CD4-positive, alpha-beta T cell treated with Interleukin-1 beta for 1 hour (primary cell): ENCODE measurements around the gene RBSN.
"Not testable (repeated sequence)": the region's sequence is repeated elsewhere in the genome, so short reads cannot be mapped to it uniquely, and the experiment has no call there.

Experiments used
- DNase-seq, 2 donors: peaks; one replicate each; pipeline ENCODE4 v3.0.0-alpha.2; 2020 to 2022

RBSN gene

DNA sequence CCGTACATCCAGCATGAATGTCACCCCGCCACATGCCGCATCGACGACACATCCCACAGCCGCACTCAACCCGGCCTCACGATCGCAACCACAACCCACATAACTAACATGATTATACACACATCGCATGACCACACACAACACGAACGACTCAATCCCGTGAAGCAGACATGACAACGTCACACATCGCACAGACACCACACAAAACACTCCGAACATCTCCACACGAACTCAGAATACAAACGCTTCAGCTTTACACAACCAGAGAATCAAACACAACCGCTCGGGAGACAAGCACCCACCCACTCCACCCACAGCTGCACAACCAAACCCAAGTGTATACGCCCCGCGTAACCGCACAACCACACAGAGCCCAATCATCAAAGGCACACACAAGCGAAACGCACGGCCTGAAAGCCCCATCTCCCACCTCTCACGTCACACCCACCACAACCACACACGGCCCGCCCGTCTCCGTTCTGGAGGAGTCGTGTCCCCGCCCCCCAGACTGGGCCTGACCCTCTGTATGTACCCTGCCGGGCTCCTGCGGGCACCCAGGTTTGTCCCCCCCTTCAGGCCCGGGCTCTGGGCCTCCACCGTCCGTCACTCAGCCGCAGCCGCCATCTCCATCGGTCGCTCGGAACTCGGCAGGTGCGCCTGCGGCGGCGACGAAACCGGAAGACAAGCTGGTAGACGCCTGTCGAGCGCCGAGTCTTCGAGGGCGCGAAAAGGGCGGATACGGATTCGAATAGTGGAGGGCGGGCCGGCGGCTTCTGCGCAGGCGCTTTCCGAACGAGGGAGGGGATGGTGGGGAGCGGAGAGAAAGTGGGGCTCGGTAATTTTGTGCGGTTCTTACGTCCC lies at the start of gene RBSN:
RBSN (minus strand) TSS at position 646 of the 861 bp plus-strand sequence. CDS start 3,028 bp downstream, outside the sequence.
- peak; percentile 96 to 97 for DNase-seq

DNA sequence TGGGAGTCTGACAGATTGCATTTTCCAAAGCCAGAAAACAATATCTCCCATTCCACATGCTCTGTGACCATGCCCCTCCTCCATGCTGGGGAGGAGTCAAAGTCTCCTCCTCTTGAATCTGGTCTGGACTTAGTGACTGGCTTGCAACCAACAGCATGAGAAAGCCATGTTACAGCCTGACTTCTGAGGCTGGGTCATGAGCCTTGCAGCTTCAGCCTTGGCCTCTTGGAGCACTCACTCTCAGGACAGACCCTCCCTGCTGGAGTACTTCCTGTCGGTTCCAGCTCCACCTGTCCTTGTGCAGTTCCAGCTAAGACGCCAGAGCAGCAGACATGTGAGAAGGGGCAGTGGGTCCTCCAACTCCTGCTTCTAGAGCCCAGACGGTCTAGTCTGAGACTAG lies 49.7 kb upstream of the RBSN start:
- DNase-seq = no peak

DNA sequence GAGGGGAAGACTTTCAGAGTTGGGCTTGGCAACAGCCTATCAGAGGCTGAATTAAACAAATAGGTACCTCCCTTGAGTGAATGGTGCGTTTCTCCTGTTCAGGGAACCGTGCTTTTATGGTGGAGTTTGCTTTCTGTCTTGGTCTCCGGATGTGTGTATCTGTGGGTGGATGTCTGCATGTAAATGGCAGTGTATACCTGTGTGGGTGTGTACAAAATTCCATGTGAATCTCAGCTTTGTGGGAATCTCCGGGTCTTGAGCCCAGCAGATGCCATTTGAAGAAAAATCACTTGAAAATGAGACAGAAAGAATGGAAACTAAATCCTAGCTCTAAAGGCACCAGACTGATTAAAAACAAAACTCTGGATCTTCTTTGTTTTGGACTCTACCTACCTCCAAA lies 37.9 kb upstream of the RBSN start:
- DNase-seq = not testable (repeated sequence)

DNA sequence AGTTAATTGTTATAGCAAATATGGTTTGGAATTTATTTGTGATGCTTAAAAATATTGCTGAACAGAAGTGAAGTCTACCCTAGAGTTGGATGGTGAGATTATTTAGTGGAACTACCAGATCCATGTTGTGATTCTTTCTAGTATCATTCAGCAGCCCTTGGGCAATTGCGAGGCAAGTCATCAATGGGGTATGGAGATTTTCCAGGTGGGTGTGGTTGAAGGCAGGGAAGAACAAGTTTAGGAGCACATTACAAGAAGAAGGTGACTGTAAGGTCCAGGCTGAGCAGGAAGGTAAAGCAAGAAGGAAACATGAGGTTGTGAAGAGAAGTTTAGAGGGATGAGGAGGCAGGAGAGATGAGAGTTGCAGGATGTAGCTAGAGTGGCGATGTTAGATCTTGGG lies 36.0 kb upstream of the RBSN start:
- not testable (repeated sequence) for DNase-seq

DNA sequence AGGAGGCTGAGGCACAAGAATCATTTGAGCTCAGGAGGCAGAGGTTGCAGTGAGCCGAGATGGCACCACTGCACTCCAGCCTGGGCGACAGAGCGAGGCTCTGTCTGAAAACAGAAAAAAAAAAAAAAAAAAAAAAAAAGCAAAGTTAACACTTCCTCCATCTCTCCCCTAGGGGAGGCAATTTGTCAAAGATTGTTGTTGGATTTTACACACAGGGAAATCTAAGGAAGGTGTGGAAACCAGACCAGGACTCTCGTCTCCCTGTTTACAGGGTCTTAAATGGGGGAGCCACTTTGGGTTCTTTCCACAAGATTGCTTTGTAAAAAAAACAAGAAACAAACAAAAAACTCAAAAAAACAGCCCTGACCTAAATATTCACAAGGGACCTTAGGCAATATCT lies 29.5 kb upstream of the RBSN start:
- not testable (repeated sequence) for DNase-seq

DNA sequence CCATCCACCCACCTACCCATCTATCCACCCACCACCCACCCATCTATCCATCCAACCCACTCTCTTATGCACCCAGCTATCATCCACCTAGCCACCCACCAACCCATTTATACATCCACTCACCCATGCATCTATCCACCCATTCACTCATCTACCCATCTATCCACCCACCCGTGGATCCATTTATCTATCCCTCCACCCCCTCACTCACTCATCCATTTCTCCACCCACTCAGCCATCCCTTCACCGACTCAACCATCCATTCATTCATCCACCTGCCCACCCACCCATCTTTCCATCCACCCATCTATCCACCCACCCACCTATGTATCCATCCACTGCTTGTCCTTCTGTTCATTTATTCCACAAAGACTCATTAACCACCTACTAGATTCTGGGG lies 28.0 kb upstream of the RBSN start:
- DNase-seq = not testable (repeated sequence)

DNA sequence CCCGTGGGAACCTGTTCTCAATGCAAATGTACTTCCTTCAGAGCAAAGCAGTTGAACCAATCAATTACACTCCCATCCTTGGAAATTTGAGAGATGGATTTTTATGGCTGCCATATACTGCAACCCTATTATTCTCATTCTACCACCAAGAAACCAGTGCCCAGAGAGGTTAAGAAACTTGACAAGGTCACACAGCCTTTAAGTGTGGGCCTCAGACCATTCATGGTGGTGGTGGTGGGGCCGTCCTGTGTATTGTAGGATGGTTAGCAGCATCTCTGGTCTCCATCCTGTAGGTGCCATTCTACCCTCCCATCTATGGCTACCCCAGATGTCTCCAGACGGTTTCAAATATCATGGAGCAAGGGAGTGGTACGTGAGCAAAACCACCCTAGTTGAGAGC lies 23.4 kb upstream of the RBSN start:
- no peak for DNase-seq

DNA sequence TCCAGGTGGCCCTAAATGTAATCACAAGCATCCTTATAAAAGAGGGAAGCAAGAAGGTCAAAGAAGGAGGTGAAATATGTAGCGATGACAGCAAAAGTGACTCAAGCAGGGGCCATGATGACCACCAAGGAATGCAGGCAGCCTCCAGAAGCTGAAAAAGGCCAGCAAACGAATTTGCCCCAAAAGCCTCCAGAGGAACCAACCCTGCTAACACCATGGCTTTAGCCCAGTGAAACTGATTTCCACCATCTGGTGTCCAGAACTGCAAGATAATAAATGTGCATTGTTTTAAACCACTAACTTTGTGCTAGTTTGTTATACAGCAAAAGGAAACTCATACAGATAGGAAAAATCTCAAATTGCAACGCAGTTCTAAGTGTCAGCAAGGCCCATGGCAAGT lies 23.0 kb upstream of the RBSN start:
- no peak for DNase-seq

DNA sequence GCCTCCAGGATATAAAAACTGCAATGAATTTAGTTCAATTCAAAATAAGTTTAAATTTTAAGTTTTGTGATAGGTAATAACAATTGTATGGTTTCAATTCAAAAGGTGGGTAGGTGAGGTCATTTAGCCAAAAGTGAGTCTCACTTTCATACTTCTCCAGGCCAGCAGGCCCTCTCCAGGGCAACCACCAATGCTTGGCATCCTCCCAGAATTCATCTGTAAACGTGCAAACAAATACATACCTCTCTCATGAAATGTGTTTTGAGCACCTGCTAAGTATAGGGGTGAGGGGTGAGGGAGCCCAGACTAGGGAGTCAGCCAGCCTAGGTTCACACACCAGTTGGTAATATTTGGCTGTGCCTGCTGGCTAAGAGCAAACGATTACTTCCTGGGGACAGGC lies 22.0 kb upstream of the RBSN start:
- DNase-seq = no peak

DNA sequence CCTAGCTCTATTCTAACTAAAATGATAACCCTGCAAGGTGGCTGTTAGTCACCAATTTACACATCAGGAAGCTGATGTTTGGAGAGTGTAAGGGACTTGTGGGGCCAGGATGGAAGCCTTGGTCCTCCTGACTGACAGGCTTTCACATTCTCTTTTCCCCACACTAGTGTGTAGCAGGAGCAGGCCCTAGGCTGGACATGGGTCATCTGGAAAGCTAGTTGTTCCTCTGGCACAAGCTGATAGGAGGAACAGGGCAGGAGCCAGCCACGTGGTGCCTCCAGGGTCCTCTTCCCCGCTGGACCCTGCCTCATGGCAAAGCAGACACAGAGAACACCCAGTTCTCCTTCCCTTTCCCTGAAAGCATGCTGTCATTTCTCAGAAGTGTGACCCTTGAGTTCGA lies 18.1 kb upstream of the RBSN start:
- DNase-seq = no peak

DNA sequence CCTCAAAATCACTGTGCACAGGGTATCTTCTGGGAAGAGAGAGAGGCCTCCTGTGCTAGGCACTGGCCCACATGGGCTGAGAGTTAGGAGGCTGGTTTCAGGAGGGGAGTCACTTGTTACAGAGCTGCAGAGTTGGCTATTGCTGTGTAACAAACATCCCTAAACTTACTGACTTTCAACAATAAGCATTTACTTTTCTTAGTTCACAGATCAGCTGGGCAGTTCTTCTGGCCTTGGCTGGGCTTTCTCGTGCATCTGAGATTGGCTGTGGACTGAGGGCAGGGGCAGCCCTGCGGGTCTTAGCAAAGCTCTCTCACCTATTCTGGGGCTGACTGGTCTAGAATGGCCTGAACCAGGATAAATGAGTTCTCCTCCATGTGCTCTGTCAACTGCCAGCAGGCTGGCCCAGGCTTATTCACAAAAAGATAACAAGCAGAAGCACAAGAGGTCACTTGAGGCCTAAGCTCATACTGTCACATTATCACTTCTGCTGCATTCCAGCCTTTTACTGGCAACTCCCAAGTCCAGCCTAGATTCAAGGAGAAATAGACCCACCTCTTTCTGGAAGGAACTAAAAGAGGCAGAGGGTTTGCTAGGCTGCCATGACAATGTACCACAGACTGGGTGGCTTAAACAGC lies 17.2 kb upstream of the RBSN start:
- DNase-seq = no peak

DNA sequence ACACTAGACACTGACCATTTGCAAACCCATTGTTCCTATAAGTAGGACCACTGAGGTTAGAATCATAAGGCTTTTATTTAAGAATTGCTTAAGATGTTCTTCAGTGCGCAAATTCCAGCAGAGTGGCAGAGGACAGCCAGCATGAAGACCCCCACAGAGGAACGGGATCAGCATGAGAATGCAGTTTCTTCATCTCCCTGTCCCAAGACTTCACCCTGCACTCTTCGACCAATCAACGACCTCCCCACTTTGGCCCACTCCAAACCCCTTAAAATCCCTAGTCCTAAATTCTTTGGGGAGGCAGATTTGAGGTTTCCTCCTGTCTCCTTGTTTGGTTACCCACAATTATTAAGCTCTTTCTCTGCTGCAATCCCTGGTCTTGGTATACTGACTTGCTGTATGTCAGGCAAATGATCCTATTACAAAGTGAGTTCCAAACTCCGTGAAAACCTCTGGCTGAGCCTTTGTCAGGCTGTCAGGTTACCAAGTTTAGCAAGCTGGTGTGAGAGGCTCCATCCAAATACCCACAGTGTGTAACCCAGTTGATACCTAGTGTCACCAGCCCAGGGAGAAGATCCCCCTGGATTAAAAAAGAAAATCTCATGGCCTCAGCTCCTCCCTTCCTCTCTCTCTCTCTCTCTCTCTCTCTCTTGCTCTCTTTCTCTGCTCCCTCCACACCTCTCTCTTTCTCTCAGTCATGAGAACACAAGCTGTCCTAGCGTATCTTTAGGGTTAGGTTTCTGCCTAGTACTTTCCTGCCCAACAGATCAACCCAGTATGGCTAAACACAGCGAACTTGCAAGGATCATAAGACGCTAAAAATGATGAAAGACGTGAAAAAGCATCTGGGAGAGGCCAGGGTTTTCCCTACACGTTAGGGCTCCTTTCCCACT lies 15.8 kb upstream of the RBSN start:
- no peak for DNase-seq

DNA sequence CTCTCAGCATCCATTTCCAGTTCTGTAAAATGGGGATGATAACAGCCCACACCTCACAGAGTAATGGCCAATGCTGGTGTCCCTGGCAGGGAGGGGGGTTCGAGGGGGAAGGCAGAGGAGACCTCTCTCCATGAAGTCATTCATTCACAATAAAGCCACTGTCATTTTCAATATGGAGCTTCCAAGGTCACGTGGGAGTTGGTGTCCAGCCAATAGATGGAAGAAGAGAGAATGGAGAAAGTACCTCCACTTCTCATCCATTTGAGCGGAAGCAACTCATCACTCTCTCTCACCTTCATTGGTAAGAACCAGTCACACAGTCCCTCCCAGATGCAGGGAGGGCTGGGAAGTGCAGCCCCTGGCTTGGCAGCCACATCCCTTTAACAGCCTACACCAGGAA lies 14.9 kb upstream of the RBSN start:
- DNase-seq = no peak

DNA sequence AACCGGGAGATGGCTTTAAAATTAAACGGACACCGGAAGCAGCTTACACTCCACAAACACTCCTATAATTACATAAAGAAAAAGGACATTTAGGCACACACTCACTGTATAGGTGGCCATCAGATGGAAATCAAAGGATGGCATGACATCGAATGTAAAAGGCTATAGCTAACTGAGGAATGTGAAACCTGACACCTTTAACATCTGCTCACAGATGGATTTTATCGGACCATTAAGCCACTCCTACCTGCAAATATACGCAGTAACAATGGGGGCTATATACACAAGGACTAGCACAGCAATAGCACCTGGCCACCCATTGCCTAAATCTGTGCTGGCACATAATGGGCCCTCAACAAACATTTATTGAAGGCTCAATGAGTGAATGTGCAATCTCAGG lies 14.5 kb upstream of the RBSN start:
- DNase-seq = no peak

DNA sequence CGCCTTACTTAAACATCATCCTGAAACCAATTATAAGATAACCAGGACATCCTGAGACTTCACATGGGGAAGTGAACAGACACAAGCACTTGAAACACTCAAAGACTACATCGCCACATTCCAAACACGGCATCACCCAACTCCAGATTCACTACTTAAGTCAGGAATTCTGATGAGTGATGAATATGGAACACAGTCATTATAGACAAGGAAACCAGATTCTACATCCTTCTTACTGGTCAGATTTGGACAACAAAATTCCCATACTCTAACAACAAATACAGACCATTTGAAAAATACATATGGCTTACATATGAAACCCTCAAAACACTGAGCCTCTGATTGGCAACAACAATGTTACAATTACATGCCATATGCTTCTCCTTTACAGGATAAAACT lies 13.1 kb upstream of the RBSN start:
- no peak for DNase-seq

DNA sequence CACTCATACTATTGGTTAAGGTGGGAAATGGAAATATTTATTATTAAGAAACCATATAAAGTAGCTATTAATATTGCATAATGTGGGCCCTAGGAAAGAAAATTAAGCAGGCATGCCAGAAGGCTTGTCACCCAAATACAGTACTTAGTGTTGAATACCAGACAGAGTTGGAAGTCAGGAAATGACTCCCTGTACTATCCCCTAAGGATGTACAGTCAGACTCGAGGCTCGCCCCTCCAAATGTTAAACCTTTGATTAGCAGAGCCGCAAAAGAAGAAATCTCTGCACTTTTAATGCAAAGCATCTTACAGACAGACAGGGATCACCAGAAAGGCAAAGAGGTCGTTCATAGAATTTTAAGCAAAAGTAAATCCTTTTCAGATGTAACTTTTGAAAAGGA lies 11.3 kb upstream of the RBSN start:
- DNase-seq = no peak

DNA sequence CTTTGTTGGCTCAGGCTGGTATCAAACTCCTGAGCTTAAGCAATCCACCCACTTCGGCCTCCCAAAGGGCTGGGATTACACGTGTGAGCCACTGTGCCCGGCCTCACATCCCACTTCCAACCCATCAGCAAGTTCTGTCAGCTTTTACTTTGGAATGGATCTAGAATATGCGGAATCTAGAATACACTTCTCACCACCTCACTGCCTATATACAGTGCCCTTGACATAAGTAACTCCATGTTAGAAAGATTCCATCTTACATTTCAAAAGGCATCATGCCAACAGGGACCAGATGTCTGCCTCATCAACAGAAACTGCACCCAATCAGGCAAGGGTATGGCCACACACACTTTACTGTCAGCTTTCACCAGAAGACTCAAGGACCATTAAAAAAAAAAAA lies 9.9 kb upstream of the RBSN start:
- DNase-seq = no peak

DNA sequence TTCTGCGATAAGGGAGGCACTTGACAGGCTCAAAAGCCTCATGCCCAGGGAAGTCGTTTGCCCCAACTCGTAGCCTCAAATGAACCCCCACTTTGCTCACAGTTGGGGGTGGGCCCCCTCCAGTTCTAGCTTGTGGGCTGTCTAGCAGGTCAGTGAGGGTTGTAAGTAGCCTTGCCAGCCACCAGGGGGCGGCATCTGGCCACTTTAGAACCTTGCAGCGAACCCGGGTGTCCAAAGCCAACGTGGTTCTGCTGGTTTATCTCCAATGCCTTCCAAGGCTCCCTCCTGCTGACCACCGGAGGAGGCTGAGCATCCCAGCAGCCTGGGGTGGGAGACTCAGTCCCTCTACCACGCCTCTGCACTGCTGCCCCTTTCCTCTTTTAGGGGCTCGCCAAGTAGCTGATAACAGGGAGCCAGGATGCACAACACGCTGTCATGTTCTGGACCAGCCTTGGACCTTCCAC lies 9.2 kb upstream of the RBSN start:
- DNase-seq = peak; percentile 75

DNA sequence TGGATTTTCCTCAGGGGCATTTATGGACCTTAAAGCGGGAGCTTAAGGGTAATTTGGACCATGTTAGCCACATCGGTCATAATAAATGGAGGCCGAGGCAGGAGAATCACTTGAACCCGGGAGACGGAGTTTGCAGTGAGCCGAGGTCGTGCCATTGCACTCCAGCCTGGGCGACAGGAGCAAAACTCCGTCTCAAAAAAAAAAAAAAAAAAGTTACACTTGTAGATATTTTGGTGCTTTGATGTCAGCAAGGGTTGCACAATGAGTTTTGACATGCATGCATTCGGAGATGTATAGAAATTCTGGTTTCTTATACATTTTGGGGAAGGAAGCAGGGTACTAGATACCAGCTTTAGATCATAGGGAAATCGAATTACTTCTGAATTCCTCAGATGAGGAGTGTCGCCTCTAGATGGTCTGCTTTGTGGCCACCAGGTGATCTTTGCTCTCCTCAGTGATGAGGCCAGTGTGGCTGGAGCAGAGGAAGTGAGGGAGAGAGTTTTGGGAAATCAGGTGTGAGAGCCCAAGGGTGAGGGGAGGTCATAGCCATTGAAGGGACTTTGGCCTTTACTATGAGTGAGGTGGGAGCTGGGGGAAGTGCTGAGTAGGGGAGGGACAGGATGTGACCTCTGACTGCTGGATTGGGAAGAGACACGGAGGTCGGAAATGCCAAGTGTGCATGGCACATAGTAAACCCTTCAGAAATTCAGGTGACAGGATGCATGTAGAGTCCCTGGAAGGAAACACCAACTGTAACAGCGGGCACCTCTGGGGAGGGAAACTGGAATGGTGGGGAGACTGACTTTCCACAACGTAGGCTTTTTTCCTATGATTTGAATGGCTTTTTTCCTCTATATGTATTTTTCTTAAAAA lies 8.4 kb upstream of the RBSN start:
- DNase-seq = no peak

DNA sequence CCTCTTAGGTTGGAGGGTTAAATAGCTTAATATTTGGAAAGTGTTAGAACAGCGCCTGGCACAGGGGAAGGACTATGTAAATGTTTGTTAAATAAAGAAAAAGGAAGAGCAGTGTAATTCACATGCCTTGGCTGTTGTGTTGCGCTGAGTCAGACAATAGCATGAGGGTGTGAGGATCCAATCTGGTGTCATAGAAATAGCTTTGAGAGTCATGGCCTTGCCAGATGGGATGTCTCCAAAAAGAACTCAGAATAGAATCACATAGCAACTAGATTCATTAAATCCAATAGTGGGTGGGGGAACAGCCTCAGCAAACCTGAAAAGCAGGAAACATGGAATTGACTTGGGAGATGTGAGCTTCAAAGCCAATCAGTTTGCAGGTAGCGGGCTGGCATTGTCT lies 3.9 kb upstream of the RBSN start:
- no peak for DNase-seq

DNA sequence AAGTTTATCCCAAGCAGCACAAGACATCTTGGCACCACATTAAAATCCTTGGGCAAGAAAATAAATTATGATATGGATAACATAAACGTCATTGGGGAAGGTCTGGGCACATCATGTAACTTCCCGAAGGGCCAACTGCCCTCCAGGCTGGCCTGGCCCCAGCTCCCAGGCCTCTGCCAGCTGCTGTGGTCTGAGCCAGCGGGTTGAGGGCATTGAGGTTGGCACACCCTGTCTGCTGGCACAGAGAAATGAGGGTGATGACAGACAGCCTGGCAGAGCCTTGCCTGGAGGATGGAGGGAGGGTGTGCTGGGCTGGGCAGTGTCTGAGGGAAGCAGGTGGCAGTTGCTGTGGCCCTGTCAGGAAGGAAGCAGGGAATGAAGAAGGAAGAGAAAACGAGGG lies 3.3 kb upstream of the RBSN start:
- DNase-seq = no peak

DNA sequence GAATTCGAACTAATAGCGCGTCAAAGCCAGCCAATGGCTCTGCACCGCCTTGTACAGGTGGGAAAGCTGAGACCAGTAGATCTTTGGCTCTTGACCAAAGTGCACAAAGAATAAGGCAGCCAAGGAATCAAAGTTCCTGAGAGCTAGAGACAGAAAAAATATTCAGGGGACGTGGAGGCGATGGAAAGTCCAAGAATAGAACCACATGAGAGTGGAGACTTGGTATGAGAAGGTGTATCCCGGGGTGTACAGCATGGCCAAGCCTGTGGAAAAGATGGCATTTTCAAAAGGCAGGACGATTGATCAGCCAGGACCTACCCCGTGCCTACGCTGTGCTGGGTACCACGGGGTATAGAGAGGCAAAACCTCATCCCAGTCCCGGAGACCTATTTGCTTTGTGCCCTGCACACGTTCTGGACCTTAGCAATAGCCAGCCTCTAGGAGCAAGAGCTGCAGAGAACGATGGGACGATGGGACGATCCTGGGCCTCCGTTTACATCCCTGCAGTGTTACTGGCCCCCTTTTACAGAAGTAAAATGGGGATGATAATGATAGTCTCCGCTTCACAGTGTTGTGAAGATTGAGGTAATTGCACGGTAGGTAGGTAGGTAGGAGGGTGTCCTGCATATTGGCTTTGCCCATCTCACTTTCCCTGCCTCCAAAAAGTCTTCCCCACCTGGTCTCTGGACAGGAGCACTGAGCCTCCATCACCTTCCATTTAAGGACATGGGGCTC lies 583 bp upstream of the RBSN start:
- DNase-seq = no peak
